SH-SY5Y (cell line): Measurements from ENCODE around the gene NFIB.

Experiments used
- GATA2 ChIP-seq: IDR thresholded peaks from 2 replicates; pipeline ENCODE4 v1.6.1; 2011; ENCODE audit warnings: mild to moderate bottlenecking, low read depth, low read length
- GATA3 ChIP-seq: IDR thresholded peaks from 2 replicates; pipeline ENCODE4 v1.6.1; 2011; ENCODE audit warnings: low read depth, mild to moderate bottlenecking, low read length, moderate library complexity

DNA sequence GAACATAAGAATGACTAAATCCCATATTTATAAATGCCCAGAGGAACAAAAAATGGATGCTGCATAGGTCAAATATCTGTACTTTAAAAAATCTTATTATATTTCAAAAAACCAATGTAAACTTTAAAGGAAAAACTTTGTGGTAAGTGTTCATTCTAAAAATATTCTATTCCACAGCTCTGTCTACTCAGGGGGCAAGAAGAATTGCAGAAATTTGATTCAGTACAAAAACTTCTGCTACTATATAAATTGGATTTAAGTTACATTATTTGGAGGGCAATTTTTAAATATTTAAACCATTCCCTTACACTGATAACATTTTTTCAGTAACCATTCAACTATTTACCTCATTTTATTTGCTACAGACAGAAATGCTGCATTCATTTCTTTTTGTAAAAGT lies 32.1 kb downstream of the NFIB start:
- TF ChIP-seq GATA2 = no peak
- TF ChIP-seq GATA3 = no peak
